ENCODE results near the gene KCMF1.

The KCMF1 gene

GRCh38 chr2:85062565-85062964 lies 91.6 kb downstream of the KCMF1 start:
- Histone ChIP-seq H3K9me2 (replicated peaks; ENCODE audit: insufficient read depth, low read length) (no peaks in the 10 kb centered on the region), H3K27ac (ENCODE audit: low read depth, low read length) (no peak overlapping the region), H3K9me3 (ENCODE audit: insufficient read depth, low read length) (no peaks in the 10 kb centered on the region), H2AFZ (ENCODE audit: low read depth, low read length, severe bottlenecking) (no peak overlapping the region), H3K36me3 (ENCODE audit: low read length) (no peaks in the 10 kb centered on the region), H3K9ac (ENCODE audit: low read length) (no peak overlapping the region), H3F3A (ENCODE audit: insufficient read depth) (no peaks in the 10 kb centered on the region), H4K20me1 (ENCODE audit: low read depth, low read length) (no peaks in the 10 kb centered on the region), H3K4me3 (ENCODE audit: insufficient read depth, low read length, poor library complexity, severe bottlenecking) (no peak overlapping the region), H3K27me3 (ENCODE audit: low read length) (no peaks in the 10 kb centered on the region), H3K4me2 (ENCODE audit: low read depth, low read length, poor library complexity, severe bottlenecking) (no peak overlapping the region), H3K79me2 (ENCODE audit: insufficient read depth, low read length) (no peaks in the 10 kb centered on the region)
- TF ChIP-seq EZH2phosphoT487 (conservative IDR thresholded peaks at IDR 0.05; ENCODE audit: low read length) = no peak
- no peak for TF ChIP-seq CTCF (IDR thresholded peaks at IDR 0.05; ENCODE audit: insufficient read depth, low read length, poor library complexity, severe bottlenecking)

- no peak overlapping the region for H3K27ac ChIP-seq (ENCODE audit: low read depth, low read length)
- H3K4me3 ChIP-seq (ENCODE audit: insufficient read depth, low read length, poor library complexity, severe bottlenecking) = no peak overlapping the region
- H3F3A ChIP-seq (ENCODE audit: insufficient read depth) = no peaks in the 10 kb centered on the region
- no peak overlapping the region for H2AFZ ChIP-seq (ENCODE audit: low read depth, low read length, severe bottlenecking)
- H3K4me2 ChIP-seq (ENCODE audit: low read depth, low read length, poor library complexity, severe bottlenecking) = no peak overlapping the region
- H3K27me3 ChIP-seq (ENCODE audit: low read length) = no peaks in the 10 kb centered on the region
- H3K9ac ChIP-seq (ENCODE audit: low read length) = no peak overlapping the region
- no peaks in the 10 kb centered on the region for H3K79me2 ChIP-seq (ENCODE audit: insufficient read depth, low read length)
- no peaks in the 10 kb centered on the region for H3K9me2 ChIP-seq (replicated peaks; ENCODE audit: insufficient read depth, low read length)
- no peak for TF ChIP-seq CTCF (IDR thresholded peaks at IDR 0.05; ENCODE audit: insufficient read depth, low read length, poor library complexity, severe bottlenecking)
- TF ChIP-seq EZH2phosphoT487 (conservative IDR thresholded peaks at IDR 0.05; ENCODE audit: low read length) = no peak
- H3K9me3 ChIP-seq (ENCODE audit: insufficient read depth, low read length) = no peaks in the 10 kb centered on the region
- no peaks in the 10 kb centered on the region for H3K36me3 ChIP-seq (ENCODE audit: low read length)
- H4K20me1 ChIP-seq (ENCODE audit: low read depth, low read length) = no peaks in the 10 kb centered on the region
Measured at GRCh38 chr2:85063981-85064599, 93.1 kb downstream of the KCMF1 start.

DNA sequence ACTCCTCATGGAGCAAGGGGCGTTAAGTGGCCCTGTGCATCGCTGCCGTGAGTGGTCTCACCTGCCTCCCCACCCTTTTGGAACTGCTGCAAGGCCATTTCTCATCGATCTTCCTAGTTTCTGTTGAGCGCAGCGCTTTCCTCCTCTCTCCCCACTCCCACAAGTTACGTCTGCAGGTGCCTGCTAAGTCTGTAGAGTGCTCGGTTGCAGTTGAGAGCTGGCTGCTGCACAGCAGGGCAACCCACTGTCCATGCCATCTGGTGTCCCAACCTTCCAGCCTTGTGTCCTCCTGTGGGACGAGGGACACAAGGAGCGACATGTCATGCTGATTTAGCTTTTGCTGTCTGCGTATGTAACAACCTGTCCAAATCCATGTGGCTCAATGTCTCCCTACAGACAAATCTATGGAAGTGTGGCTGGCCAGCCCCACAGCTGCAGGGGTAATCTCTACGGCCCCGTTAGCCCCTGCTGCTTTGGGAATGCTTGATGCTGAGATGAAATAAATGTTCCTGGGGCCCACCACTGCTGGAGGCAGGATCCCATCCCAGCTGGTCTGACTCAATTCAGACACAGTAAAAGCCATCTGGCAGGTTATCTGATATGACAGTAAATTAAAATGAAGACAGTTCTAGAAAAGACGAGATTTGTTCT lies 94.1 kb downstream of the KCMF1 start:
- Histone ChIP-seq H3K79me2 (ENCODE audit: insufficient read depth, low read length) (no peaks in the 10 kb centered on the region), H3K4me2 (ENCODE audit: low read depth, low read length, poor library complexity, severe bottlenecking) (no peak overlapping the region), H2AFZ (ENCODE audit: low read depth, low read length, severe bottlenecking) (no peak overlapping the region), H3K9me3 (ENCODE audit: insufficient read depth, low read length) (no peaks in the 10 kb centered on the region), H3K27ac (ENCODE audit: low read depth, low read length) (no peak overlapping the region), H3K36me3 (ENCODE audit: low read length) (no peaks in the 10 kb centered on the region), H4K20me1 (ENCODE audit: low read depth, low read length) (no peaks in the 10 kb centered on the region), H3K27me3 (ENCODE audit: low read length) (no peaks in the 10 kb centered on the region), H3K4me3 (ENCODE audit: insufficient read depth, low read length, poor library complexity, severe bottlenecking) (no peak overlapping the region), H3F3A (ENCODE audit: insufficient read depth) (no peaks in the 10 kb centered on the region), H3K9ac (ENCODE audit: low read length) (no peak overlapping the region), H3K9me2 (replicated peaks; ENCODE audit: insufficient read depth, low read length) (no peaks in the 10 kb centered on the region)
- TF ChIP-seq CTCF (IDR thresholded peaks at IDR 0.05; ENCODE audit: insufficient read depth, low read length, poor library complexity, severe bottlenecking) = no peak
- TF ChIP-seq EZH2phosphoT487 (conservative IDR thresholded peaks at IDR 0.05; ENCODE audit: low read length) = no peak
